HepG2 (cell line): ENCODE results near the gene LCAT. TPM values are rescaled to one million over a fixed set of nuclear protein-coding genes. Genes with fewer than 3 reads are reported as not detected.

Experiments used
- FOXK2 ChIP-seq: fragments of 450-650 bp; IDR thresholded peaks from 2 replicates; pipeline ENCODE4 v1.6.1; 2016
- FOXM1 ChIP-seq: sonication (generic); formaldehyde crosslinking; IDR thresholded peaks from 2 replicates; pipeline ENCODE4 v1.5.0; 2020; ENCODE audit warnings: missing genetic modification reagents
- FOXP1 ChIP-seq, 2 experiments: fragments of 450-650 bp in 1 of 2; IDR thresholded peaks; 2 replicates each; pipeline ENCODE4 v1.6.1; 2017 to 2018; ENCODE audit warnings: antibody characterized with exemption in 1 of 2
- GPN1 ChIP-seq: sonication (generic); formaldehyde crosslinking; IDR thresholded peaks from 2 replicates; pipeline ENCODE4 v1.5.1; 2020; ENCODE audit warnings: missing genetic modification reagents, borderline replicate concordance
- HIVEP1 ChIP-seq: sonication (generic); formaldehyde crosslinking; IDR thresholded peaks from 2 replicates; pipeline ENCODE4 v1.4.0; 2020; ENCODE audit warnings: mild to moderate bottlenecking, missing genetic modification reagents
- KDM6A ChIP-seq: IDR thresholded peaks from 2 replicates; pipeline ENCODE4 v1.6.1; 2016; ENCODE audit warnings: low read depth
- KLF16 ChIP-seq, 2 experiments: sonication (generic) in 1 of 2; formaldehyde crosslinking in 1 of 2; IDR thresholded peaks; 2 replicates each; pipeline versions ENCODE4 v1.6.1 to v1.8.0; 2016 to 2023; ENCODE audit warnings: missing genetic modification reagents in 2 of 2, missing compliant biosample characterization in 1 of 2
- PPARG ChIP-seq: conservative IDR thresholded peaks from 2 replicates; pipeline ENCODE4 v1.6.1; 2016; ENCODE audit warnings: missing biosample characterization, missing genetic modification reagents
- RBAK ChIP-seq: sonication (generic); formaldehyde crosslinking; IDR thresholded peaks from 2 replicates; pipeline ENCODE4 v1.5.1; 2020; ENCODE audit warnings: mild to moderate bottlenecking, missing genetic modification reagents
- SYNCRIP ChIP-seq: fragments of 200-400 bp; formaldehyde crosslinking; IDR thresholded peaks from 2 replicates; pipeline ENCODE4 v1.6.1; 2018; ENCODE audit warnings: mild to moderate bottlenecking, low read depth, low read length; ENCODE audit not compliant: insufficient read depth
- ZFYVE20 ChIP-seq: sonication (generic); formaldehyde crosslinking; IDR thresholded peaks from 2 replicates; pipeline ENCODE4 v1.8.0; 2023; ENCODE audit warnings: low read depth, mild to moderate bottlenecking, moderate library complexity, missing genetic modification reagents, borderline replicate concordance
- ZNF138 ChIP-seq: sonication (generic); formaldehyde crosslinking; IDR thresholded peaks from 2 replicates; pipeline ENCODE4 v1.5.0; 2020; ENCODE audit warnings: mild to moderate bottlenecking, low read depth, missing genetic modification reagents
- ZNF260 ChIP-seq: sonication (generic); formaldehyde crosslinking; IDR thresholded peaks from 2 replicates; pipeline ENCODE4 v1.4.0; 2020; ENCODE audit warnings: missing genetic modification reagents, low read depth, mild to moderate bottlenecking, borderline replicate concordance
- ZNF3 ChIP-seq: IDR thresholded peaks from 2 replicates; pipeline ENCODE4 v1.7.0; 2017; ENCODE audit warnings: inconsistent platforms
- ZNF878 ChIP-seq: sonication (generic); formaldehyde crosslinking; IDR thresholded peaks from 2 replicates; pipeline ENCODE4 v1.8.1; 2023; ENCODE audit warnings: mild to moderate bottlenecking, missing genetic modification reagents, moderate library complexity
- ZZZ3 ChIP-seq: sonication (generic); formaldehyde crosslinking; IDR thresholded peaks from 2 replicates; pipeline ENCODE4 v1.4.0; 2020; ENCODE audit warnings: missing genetic modification reagents, mild to moderate bottlenecking, borderline replicate concordance
- polyA plus RNA-seq, 8 experiments: library from polyadenylated mRNA; depleted of rRNA in 3 of 8; stranded (reverse) in 7 of 8; unstranded in 1 of 8; fragments of >200 nt; fragmentation: Illumina TruSeq in 4 of 8; extraction: Trizol in 4 of 8; gene quantifications; 2 replicates each; pipeline versions ENCODE4 v1.2.1 to v1.2.3, GENCODE V29; 2011 to 2016; ENCODE audit warnings: low read depth in 4 of 8, missing spikeins in 1 of 8, mixed read lengths in 1 of 8; ENCODE audit not compliant: insufficient read depth in 1 of 8
- total RNA-seq, 5 experiments: library from RNA; depleted of rRNA; stranded (reverse); fragments of >200 nt; fragmentation: Illumina TruSeq; extraction: Trizol; gene quantifications; 2 replicates each; pipeline ENCODE4 v1.2.3, GENCODE V29; 2016; ENCODE audit warnings: low read depth in 1 of 5
- TF ChIP-seq, protein P1 (sequence below): sonication (generic); formaldehyde crosslinking; IDR thresholded peaks from 2 replicates; pipeline ENCODE4 v1.4.0; 2020; ENCODE audit warnings: missing genetic modification reagents, mild to moderate bottlenecking, borderline replicate concordance
- TF ChIP-seq, protein P2 (sequence below): sonication (generic); formaldehyde crosslinking; conservative IDR thresholded peaks from 2 replicates; pipeline ENCODE4 v1.8.0; 2022; ENCODE audit warnings: missing genetic modification reagents
- TF ChIP-seq, protein P3 (sequence below): sonication (generic); formaldehyde crosslinking; IDR thresholded peaks from 2 replicates; pipeline ENCODE4 v1.8.1; 2022; ENCODE audit warnings: low read depth, mild to moderate bottlenecking, missing genetic modification reagents
- TF ChIP-seq, protein P4 (sequence below): sonication (generic); formaldehyde crosslinking; IDR thresholded peaks from 2 replicates; pipeline ENCODE4 v1.4.0; 2020; ENCODE audit warnings: missing genetic modification reagents

LCAT gene
- total and polyA plus RNA-seq, 2 of the 13 experiments (the other 11 are each of a cell fraction or from before 2014, with no cell fraction given), result 36.1 to 38.9 TPM

DNA sequence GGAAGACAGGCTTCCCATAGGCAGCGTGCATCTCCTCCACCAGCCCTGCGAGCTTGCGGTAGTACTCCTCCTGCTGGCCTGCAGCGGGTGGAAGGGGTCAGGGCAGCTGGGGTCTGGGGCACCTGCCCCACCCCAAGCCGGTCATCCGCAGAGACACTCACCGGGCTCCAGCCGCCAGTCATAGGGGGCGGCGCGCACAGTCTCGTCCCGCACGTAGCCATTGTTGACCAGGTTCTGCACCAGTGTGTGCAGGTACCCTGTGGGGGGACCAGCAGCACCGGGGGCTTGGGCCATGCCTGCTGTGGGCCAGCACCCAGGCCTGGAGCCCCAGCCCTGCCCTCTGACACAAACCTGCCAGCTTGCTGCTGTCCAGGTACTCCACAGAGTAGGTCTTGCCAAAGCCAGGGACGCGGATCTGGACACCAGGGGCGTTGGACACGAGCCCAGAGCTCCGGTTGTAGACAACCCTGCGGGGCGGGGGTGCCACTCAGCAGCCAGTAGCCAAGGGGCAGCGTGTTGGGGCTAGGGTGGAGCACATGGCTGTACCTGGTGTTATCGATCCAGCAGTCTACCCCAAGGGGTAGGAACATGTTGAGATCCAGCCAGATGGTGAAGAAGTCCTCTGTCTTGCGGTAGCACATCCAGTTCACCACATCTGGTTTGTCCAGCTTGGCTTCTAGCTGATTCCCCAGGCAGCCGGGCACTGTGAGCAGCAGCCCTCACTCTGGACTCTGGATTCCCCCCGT, 1.2 kb downstream of the LCAT start (continued):
- TF ChIP-seq ZNF260 (CRISPR knock-in tag), result peak; percentile 67; the same call in 1 of the 2 replicates
- TF ChIP-seq HIVEP1 (CRISPR knock-in tag), result no peak
- TF ChIP-seq, protein P1, sequence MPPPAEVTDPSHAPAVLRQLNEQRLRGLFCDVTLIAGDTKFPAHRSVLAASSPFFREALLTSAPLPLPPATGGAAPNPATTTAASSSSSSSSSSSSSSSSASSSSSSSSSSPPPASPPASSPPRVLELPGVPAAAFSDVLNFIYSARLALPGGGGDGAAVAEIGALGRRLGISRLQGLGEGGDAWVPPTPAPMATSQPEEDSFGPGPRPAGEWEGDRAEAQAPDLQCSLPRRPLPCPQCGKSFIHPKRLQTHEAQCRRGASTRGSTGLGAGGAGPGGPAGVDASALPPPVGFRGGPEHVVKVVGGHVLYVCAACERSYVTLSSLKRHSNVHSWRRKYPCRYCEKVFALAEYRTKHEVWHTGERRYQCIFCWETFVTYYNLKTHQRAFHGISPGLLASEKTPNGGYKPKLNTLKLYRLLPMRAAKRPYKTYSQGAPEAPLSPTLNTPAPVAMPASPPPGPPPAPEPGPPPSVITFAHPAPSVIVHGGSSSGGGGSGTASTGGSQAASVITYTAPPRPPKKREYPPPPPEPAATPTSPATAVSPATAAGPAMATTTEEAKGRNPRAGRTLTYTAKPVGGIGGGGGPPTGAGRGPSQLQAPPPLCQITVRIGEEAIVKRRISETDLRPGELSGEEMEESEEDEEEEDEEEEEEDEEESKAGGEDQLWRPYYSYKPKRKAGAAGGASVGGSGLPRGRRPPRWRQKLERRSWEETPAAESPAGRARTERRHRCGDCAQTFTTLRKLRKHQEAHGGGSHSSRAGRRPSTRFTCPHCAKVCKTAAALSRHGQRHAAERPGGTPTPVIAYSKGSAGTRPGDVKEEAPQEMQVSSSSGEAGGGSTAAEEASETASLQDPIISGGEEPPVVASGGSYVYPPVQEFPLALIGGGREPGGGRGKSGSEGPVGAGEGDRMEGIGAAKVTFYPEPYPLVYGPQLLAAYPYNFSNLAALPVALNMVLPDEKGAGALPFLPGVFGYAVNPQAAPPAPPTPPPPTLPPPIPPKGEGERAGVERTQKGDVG (CRISPR knock-in tag), result peak; percentile 80; the same call in 1 of the 2 replicates
- TF ChIP-seq FOXM1 (CRISPR knock-in tag), result no peak
- TF ChIP-seq ZNF878 (CRISPR knock-in tag), result no peak
- no peak for TF ChIP-seq KDM6A (CRISPR knock-in tag)
- TF ChIP-seq KLF16 (CRISPR knock-in tag; IDR thresholded peaks at IDR 0.05), result no peak
- TF ChIP-seq RBAK (CRISPR knock-in tag), result no peak
- TF ChIP-seq, protein P2, sequence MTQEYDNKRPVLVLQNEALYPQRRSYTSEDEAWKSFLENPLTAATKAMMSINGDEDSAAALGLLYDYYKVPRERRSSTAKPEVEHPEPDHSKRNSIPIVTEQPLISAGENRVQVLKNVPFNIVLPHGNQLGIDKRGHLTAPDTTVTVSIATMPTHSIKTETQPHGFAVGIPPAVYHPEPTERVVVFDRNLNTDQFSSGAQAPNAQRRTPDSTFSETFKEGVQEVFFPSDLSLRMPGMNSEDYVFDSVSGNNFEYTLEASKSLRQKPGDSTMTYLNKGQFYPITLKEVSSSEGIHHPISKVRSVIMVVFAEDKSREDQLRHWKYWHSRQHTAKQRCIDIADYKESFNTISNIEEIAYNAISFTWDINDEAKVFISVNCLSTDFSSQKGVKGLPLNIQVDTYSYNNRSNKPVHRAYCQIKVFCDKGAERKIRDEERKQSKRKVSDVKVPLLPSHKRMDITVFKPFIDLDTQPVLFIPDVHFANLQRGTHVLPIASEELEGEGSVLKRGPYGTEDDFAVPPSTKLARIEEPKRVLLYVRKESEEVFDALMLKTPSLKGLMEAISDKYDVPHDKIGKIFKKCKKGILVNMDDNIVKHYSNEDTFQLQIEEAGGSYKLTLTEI (CRISPR knock-in tag), result no peak
- no peak; the same call in none of the 2 replicates for TF ChIP-seq ZZZ3 (CRISPR knock-in tag)
- TF ChIP-seq GPN1 (CRISPR knock-in tag), result no peak
- TF ChIP-seq PPARG, result peak; percentile 53; the same call in 1 of the 2 replicates
- TF ChIP-seq ZNF3 (CRISPR knock-in tag), result no peak
- TF ChIP-seq, protein P3, sequence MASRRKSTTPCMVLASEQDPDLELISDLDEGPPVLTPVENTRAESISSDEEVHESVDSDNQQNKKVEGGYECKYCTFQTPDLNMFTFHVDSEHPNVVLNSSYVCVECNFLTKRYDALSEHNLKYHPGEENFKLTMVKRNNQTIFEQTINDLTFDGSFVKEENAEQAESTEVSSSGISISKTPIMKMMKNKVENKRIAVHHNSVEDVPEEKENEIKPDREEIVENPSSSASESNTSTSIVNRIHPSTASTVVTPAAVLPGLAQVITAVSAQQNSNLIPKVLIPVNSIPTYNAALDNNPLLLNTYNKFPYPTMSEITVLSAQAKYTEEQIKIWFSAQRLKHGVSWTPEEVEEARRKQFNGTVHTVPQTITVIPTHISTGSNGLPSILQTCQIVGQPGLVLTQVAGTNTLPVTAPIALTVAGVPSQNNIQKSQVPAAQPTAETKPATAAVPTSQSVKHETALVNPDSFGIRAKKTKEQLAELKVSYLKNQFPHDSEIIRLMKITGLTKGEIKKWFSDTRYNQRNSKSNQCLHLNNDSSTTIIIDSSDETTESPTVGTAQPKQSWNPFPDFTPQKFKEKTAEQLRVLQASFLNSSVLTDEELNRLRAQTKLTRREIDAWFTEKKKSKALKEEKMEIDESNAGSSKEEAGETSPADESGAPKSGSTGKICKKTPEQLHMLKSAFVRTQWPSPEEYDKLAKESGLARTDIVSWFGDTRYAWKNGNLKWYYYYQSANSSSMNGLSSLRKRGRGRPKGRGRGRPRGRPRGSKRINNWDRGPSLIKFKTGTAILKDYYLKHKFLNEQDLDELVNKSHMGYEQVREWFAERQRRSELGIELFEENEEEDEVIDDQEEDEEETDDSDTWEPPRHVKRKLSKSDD (CRISPR knock-in tag), result no peak
- TF ChIP-seq ZFYVE20 (CRISPR knock-in tag), result no peak
- no peak for TF ChIP-seq FOXP1 (IDR thresholded peaks at IDR 0.05)
- 0 out of 2 replicates have a peak, but pooled peaks have one; percentile 9 for TF ChIP-seq FOXP1 (CRISPR knock-in tag; IDR thresholded peaks at IDR 0.05)
- no peak for TF ChIP-seq ZNF138
- no peak for TF ChIP-seq FOXK2
- TF ChIP-seq, protein P4, sequence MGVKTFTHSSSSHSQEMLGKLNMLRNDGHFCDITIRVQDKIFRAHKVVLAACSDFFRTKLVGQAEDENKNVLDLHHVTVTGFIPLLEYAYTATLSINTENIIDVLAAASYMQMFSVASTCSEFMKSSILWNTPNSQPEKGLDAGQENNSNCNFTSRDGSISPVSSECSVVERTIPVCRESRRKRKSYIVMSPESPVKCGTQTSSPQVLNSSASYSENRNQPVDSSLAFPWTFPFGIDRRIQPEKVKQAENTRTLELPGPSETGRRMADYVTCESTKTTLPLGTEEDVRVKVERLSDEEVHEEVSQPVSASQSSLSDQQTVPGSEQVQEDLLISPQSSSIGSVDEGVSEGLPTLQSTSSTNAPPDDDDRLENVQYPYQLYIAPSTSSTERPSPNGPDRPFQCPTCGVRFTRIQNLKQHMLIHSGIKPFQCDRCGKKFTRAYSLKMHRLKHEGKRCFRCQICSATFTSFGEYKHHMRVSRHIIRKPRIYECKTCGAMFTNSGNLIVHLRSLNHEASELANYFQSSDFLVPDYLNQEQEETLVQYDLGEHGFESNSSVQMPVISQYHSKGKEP, result no peak
- no peak for TF ChIP-seq SYNCRIP
